ENCODE results near the gene CXXC1. TPM values are rescaled to one million over a fixed set of nuclear protein-coding genes. Genes with fewer than 3 reads are reported as not detected.
A peak's percentile ranks its signal among the peaks of the same experiment; 100 is the strongest.
"Not testable (repeated sequence)": the region's sequence is repeated elsewhere in the genome, so short reads cannot be mapped to it uniquely, and the experiment has no call there.

CXXC1 gene
- total RNA-seq, 1 donor from 2014 or later: 80.2 TPM

- no peak for DNase-seq (ENCODE audit: low spot score in 2 of 2, unreplicated experiment in 2 of 2)
- Mint-ChIP-seq H3K27ac (peak overlapping the region; percentile 65), H3K4me1 (peaks cover 16% of the 10 kb centered on the region), H3K27me3 (ENCODE audit: low read depth) (no peaks in the 10 kb centered on the region), H3K36me3 (peaks cover 7% of the 10 kb centered on the region), H3K4me3 (peak overlapping the region; percentile 50), H3K9me3 (no peaks in the 10 kb centered on the region)
- TF ChIP-seq, protein P1, sequence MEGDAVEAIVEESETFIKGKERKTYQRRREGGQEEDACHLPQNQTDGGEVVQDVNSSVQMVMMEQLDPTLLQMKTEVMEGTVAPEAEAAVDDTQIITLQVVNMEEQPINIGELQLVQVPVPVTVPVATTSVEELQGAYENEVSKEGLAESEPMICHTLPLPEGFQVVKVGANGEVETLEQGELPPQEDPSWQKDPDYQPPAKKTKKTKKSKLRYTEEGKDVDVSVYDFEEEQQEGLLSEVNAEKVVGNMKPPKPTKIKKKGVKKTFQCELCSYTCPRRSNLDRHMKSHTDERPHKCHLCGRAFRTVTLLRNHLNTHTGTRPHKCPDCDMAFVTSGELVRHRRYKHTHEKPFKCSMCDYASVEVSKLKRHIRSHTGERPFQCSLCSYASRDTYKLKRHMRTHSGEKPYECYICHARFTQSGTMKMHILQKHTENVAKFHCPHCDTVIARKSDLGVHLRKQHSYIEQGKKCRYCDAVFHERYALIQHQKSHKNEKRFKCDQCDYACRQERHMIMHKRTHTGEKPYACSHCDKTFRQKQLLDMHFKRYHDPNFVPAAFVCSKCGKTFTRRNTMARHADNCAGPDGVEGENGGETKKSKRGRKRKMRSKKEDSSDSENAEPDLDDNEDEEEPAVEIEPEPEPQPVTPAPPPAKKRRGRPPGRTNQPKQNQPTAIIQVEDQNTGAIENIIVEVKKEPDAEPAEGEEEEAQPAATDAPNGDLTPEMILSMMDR (IDR thresholded peaks at IDR 0.05; ENCODE audit: unreplicated experiment): no peak
Observed at GRCh38 chr18:50289108-50289443, 1.6 kb upstream of the CXXC1 start.

GRCh38 chr18:50288348-50289107 lies 1.0 kb upstream of the CXXC1 start:
- not testable (repeated sequence) for H3K9me3 Mint-ChIP-seq; DNase-seq (ENCODE audit: low spot score in 2 of 2, unreplicated experiment in 2 of 2); H3K27me3 Mint-ChIP-seq (ENCODE audit: low read depth)
- Mint-ChIP-seq H3K27ac (peak overlapping the region; percentile 100), H3K4me3 (peak overlapping the region; percentile 96), H3K4me1 (peaks cover 16% of the 10 kb centered on the region), H3K36me3 (peaks cover 12% of the 10 kb centered on the region)

GRCh38 chr18:50287028-50287440 lies 458 bp downstream of the CXXC1 start:
- TF ChIP-seq, protein P1 (IDR thresholded peaks at IDR 0.05; ENCODE audit: unreplicated experiment): no peak
- Mint-ChIP-seq H3K4me3 (peak overlapping the region; percentile 96), H3K9me3 (no peaks in the 10 kb centered on the region), H3K27me3 (ENCODE audit: low read depth) (no peaks in the 10 kb centered on the region), H3K27ac (peak overlapping the region; percentile 100), H3K36me3 (peaks cover 15% of the 10 kb centered on the region), H3K4me1 (peaks cover 16% of the 10 kb centered on the region)
- DNase-seq (ENCODE audit: low spot score in 2 of 2, unreplicated experiment in 2 of 2): no peak

DNA sequence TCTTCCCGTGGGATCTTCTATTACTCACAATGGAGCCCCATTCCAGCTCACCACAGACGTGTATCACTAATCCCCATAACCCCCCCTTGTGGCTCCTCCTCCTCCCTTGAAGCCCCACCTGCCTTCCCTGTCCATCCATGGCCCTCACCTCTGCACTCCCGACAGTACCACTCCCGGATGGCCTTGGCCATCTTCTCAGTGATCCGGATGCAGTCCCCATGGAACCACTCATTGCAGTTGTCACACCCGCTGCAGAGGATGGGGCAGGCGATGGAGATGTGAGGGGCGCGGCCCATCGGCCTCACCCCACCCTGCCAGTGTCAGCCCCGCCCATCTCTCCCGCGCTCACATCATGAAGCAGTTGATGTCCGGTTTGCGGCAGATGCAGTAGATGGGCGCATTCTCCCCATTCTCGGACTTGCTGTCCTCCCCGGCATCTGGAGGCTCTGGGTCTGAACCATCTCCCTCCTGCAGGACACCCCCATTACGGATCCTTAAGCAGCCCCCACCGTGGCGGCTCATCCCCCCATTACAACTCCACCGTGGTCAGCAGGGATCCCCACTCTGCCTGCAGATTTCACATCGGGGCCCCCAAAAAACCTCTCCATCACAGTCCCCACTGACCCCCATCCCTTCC lies 983 bp downstream of the CXXC1 start:
- no peaks in the 10 kb centered on the region for H3K9me3 Mint-ChIP-seq
- peaks cover 15% of the 10 kb centered on the region for H3K36me3 Mint-ChIP-seq
- H3K4me3 Mint-ChIP-seq: peak overlapping the region; percentile 96
- TF ChIP-seq, protein P1 (IDR thresholded peaks at IDR 0.05; ENCODE audit: unreplicated experiment): no peak
- DNase-seq (ENCODE audit: low spot score in 2 of 2, unreplicated experiment in 2 of 2): peak in 1 of 2 experiments; percentile 36
- peak overlapping the region; percentile 100 for H3K27ac Mint-ChIP-seq
- H3K27me3 Mint-ChIP-seq (ENCODE audit: low read depth): no peaks in the 10 kb centered on the region
- peaks cover 16% of the 10 kb centered on the region for H3K4me1 Mint-ChIP-seq

GRCh38 chr18:50285631-50286321 lies 1.7 kb downstream of the CXXC1 start:
- Mint-ChIP-seq H3K9me3 (no peaks in the 10 kb centered on the region), H3K4me1 (peaks cover 22% of the 10 kb centered on the region), H3K4me3 (peak overlapping the region; percentile 96), H3K36me3 (peaks cover 15% of the 10 kb centered on the region), H3K27me3 (ENCODE audit: low read depth) (no peaks in the 10 kb centered on the region), H3K27ac (no peak overlapping the region)
- TF ChIP-seq, protein P1 (IDR thresholded peaks at IDR 0.05; ENCODE audit: unreplicated experiment): no peak
- DNase-seq (ENCODE audit: low spot score in 2 of 2, unreplicated experiment in 2 of 2): peak in 1 of 2 experiments; percentile 27

- peak in 1 of 2 experiments; percentile 27 for DNase-seq (ENCODE audit: low spot score in 2 of 2, unreplicated experiment in 2 of 2)
- Mint-ChIP-seq H3K4me3 (peak overlapping the region; percentile 8), H3K27me3 (ENCODE audit: low read depth) (no peaks in the 10 kb centered on the region), H3K36me3 (peaks cover 15% of the 10 kb centered on the region), H3K4me1 (peaks cover 29% of the 10 kb centered on the region), H3K9me3 (no peaks in the 10 kb centered on the region), H3K27ac (no peak overlapping the region)
- TF ChIP-seq, protein P1 (IDR thresholded peaks at IDR 0.05; ENCODE audit: unreplicated experiment): no peak
Observed at GRCh38 chr18:50285071-50285470, 2.4 kb downstream of the CXXC1 start.
